ENCODE results near the gene DIAPH2.

DIAPH2 gene

GRCh38 chrX:96684339-96685209 lies at the start of gene DIAPH2:
Gene DIAPH2, plus strand, starts transcription at chrX:96684842.
- Mint-ChIP-seq H3K27ac (peak within 1 kb of the TSS; percentile 88), H3K36me3 (no peaks in the 10 kb centered on the region), H3K4me3 (peak within 1 kb of the TSS; percentile 91), H3K9me3 (ENCODE audit: low read depth) (no peaks in the 10 kb centered on the region), H3K4me1 (ENCODE audit: low read depth) (peaks cover 27% of the 10 kb centered on the region), H3K27me3 (no peaks in the 10 kb centered on the region)

GRCh38 chrX:96650023-96650422 lies 34.6 kb upstream of the DIAPH2 start:
- H3K27ac Mint-ChIP-seq = no peak overlapping the region
- no peaks in the 10 kb centered on the region for H3K4me1 Mint-ChIP-seq (ENCODE audit: low read depth)
- peaks cover under 1% of the 10 kb centered on the region for H3K27me3 Mint-ChIP-seq
- H3K9me3 Mint-ChIP-seq (ENCODE audit: low read depth) = no peaks in the 10 kb centered on the region
- peaks cover under 1% of the 10 kb centered on the region for H3K36me3 Mint-ChIP-seq
- no peak overlapping the region for H3K4me3 Mint-ChIP-seq

GRCh38 chrX:96655947-96656623 lies 28.6 kb upstream of the DIAPH2 start:
- Mint-ChIP-seq H3K4me3 (no peak overlapping the region), H3K4me1 (ENCODE audit: low read depth) (no peaks in the 10 kb centered on the region), H3K36me3 (peaks cover 2% of the 10 kb centered on the region), H3K27ac (no peak overlapping the region), H3K27me3 (peaks cover 2% of the 10 kb centered on the region), H3K9me3 (ENCODE audit: low read depth) (no peaks in the 10 kb centered on the region)

- peak overlapping the region; percentile 73 for H3K4me3 Mint-ChIP-seq
- no peak overlapping the region for H3K27ac Mint-ChIP-seq
- peaks cover 27% of the 10 kb centered on the region for H3K4me1 Mint-ChIP-seq (ENCODE audit: low read depth)
- H3K27me3 Mint-ChIP-seq = no peaks in the 10 kb centered on the region
- no peaks in the 10 kb centered on the region for H3K36me3 Mint-ChIP-seq
- no peaks in the 10 kb centered on the region for H3K9me3 Mint-ChIP-seq (ENCODE audit: low read depth)
Observed at GRCh38 chrX:96682516-96682915, 2.1 kb upstream of the DIAPH2 start.

- peaks cover 27% of the 10 kb centered on the region for H3K4me1 Mint-ChIP-seq (ENCODE audit: low read depth)
- no peak overlapping the region for H3K27ac Mint-ChIP-seq
- H3K9me3 Mint-ChIP-seq (ENCODE audit: low read depth) = no peaks in the 10 kb centered on the region
- H3K36me3 Mint-ChIP-seq = no peaks in the 10 kb centered on the region
- peak overlapping the region; percentile 91 for H3K4me3 Mint-ChIP-seq
- H3K27me3 Mint-ChIP-seq = no peaks in the 10 kb centered on the region
Observed at GRCh38 chrX:96683997-96684338, 674 bp upstream of the DIAPH2 start.

- H3K4me3 Mint-ChIP-seq = peak overlapping the region; percentile 91
- peak overlapping the region; percentile 84 for H3K27ac Mint-ChIP-seq
- H3K4me1 Mint-ChIP-seq (ENCODE audit: low read depth) = peaks cover 27% of the 10 kb centered on the region
- H3K9me3 Mint-ChIP-seq (ENCODE audit: low read depth) = no peaks in the 10 kb centered on the region
- no peaks in the 10 kb centered on the region for H3K36me3 Mint-ChIP-seq
- H3K27me3 Mint-ChIP-seq = no peaks in the 10 kb centered on the region
Observed at GRCh38 chrX:96685210-96686099, 813 bp downstream of the DIAPH2 start.

GRCh38 chrX:96687776-96688175 lies 3.1 kb downstream of the DIAPH2 start:
- H3K4me3 Mint-ChIP-seq = no peak overlapping the region
- no peak overlapping the region for H3K27ac Mint-ChIP-seq
- no peaks in the 10 kb centered on the region for H3K27me3 Mint-ChIP-seq
- H3K9me3 Mint-ChIP-seq (ENCODE audit: low read depth) = no peaks in the 10 kb centered on the region
- no peaks in the 10 kb centered on the region for H3K36me3 Mint-ChIP-seq
- peaks cover 19% of the 10 kb centered on the region for H3K4me1 Mint-ChIP-seq (ENCODE audit: low read depth)

- Mint-ChIP-seq H3K4me1 (ENCODE audit: low read depth) (peaks cover 16% of the 10 kb centered on the region), H3K36me3 (peaks cover 4% of the 10 kb centered on the region), H3K4me3 (no peak overlapping the region), H3K9me3 (ENCODE audit: low read depth) (no peaks in the 10 kb centered on the region), H3K27me3 (no peaks in the 10 kb centered on the region), H3K27ac (no peak overlapping the region)
Observed at GRCh38 chrX:96688789-96689188, 4.1 kb downstream of the DIAPH2 start.

- no peak overlapping the region for H3K27ac Mint-ChIP-seq
- peaks cover 11% of the 10 kb centered on the region for H3K4me1 Mint-ChIP-seq (ENCODE audit: low read depth)
- no peaks in the 10 kb centered on the region for H3K9me3 Mint-ChIP-seq (ENCODE audit: low read depth)
- H3K4me3 Mint-ChIP-seq = no peak overlapping the region
- H3K27me3 Mint-ChIP-seq = no peaks in the 10 kb centered on the region
- peaks cover 4% of the 10 kb centered on the region for H3K36me3 Mint-ChIP-seq
Observed at GRCh38 chrX:96689991-96690390, 5.3 kb downstream of the DIAPH2 start.

GRCh38 chrX:96692454-96692853 lies 7.8 kb downstream of the DIAPH2 start:
- Mint-ChIP-seq H3K36me3 (peaks cover 6% of the 10 kb centered on the region), H3K9me3 (ENCODE audit: low read depth) (no peaks in the 10 kb centered on the region), H3K4me3 (no peak overlapping the region), H3K27ac (no peak overlapping the region), H3K4me1 (ENCODE audit: low read depth) (no peaks in the 10 kb centered on the region), H3K27me3 (no peaks in the 10 kb centered on the region)

- H3K9me3 Mint-ChIP-seq (ENCODE audit: low read depth) = no peaks in the 10 kb centered on the region
- peaks cover 6% of the 10 kb centered on the region for H3K36me3 Mint-ChIP-seq
- H3K27me3 Mint-ChIP-seq = no peaks in the 10 kb centered on the region
- no peaks in the 10 kb centered on the region for H3K4me1 Mint-ChIP-seq (ENCODE audit: low read depth)
- H3K4me3 Mint-ChIP-seq = no peak overlapping the region
- no peak overlapping the region for H3K27ac Mint-ChIP-seq
Observed at GRCh38 chrX:96692890-96693289, 8.2 kb downstream of the DIAPH2 start.

- H3K36me3 Mint-ChIP-seq = peaks cover 6% of the 10 kb centered on the region
- H3K9me3 Mint-ChIP-seq (ENCODE audit: low read depth) = no peaks in the 10 kb centered on the region
- no peak overlapping the region for H3K4me3 Mint-ChIP-seq
- H3K4me1 Mint-ChIP-seq (ENCODE audit: low read depth) = no peaks in the 10 kb centered on the region
- no peak overlapping the region for H3K27ac Mint-ChIP-seq
- no peaks in the 10 kb centered on the region for H3K27me3 Mint-ChIP-seq
Observed at GRCh38 chrX:96693407-96693806, 8.8 kb downstream of the DIAPH2 start.

GRCh38 chrX:96696462-96696861 lies 11.8 kb downstream of the DIAPH2 start:
- H3K4me1 Mint-ChIP-seq (ENCODE audit: low read depth) = peaks cover 2% of the 10 kb centered on the region
- H3K4me3 Mint-ChIP-seq = no peak overlapping the region
- no peaks in the 10 kb centered on the region for H3K27me3 Mint-ChIP-seq
- peaks cover 16% of the 10 kb centered on the region for H3K36me3 Mint-ChIP-seq
- H3K9me3 Mint-ChIP-seq (ENCODE audit: low read depth) = no peaks in the 10 kb centered on the region
- H3K27ac Mint-ChIP-seq = no peak overlapping the region

- H3K27me3 Mint-ChIP-seq = no peaks in the 10 kb centered on the region
- no peak overlapping the region for H3K4me3 Mint-ChIP-seq
- no peak overlapping the region for H3K27ac Mint-ChIP-seq
- H3K4me1 Mint-ChIP-seq (ENCODE audit: low read depth) = peaks cover 2% of the 10 kb centered on the region
- no peaks in the 10 kb centered on the region for H3K9me3 Mint-ChIP-seq (ENCODE audit: low read depth)
- peaks cover 14% of the 10 kb centered on the region for H3K36me3 Mint-ChIP-seq
Observed at GRCh38 chrX:96700625-96701024, 16.0 kb downstream of the DIAPH2 start.

- no peak overlapping the region for H3K4me3 Mint-ChIP-seq
- peaks cover 13% of the 10 kb centered on the region for H3K36me3 Mint-ChIP-seq
- no peaks in the 10 kb centered on the region for H3K9me3 Mint-ChIP-seq (ENCODE audit: low read depth)
- H3K4me1 Mint-ChIP-seq (ENCODE audit: low read depth) = peaks cover 6% of the 10 kb centered on the region
- no peak overlapping the region for H3K27ac Mint-ChIP-seq
- no peaks in the 10 kb centered on the region for H3K27me3 Mint-ChIP-seq
Observed at GRCh38 chrX:96703379-96703778, 18.7 kb downstream of the DIAPH2 start.
